IPS DF 19.7 (cell line): ENCODE results near the gene RPUSD3.

Experiments used
- DNase-seq: peaks from one replicate; pipeline ENCODE4 v3.0.0-alpha.2; 2013; ENCODE audit warnings: low read depth, low spot score

RPUSD3 gene

DNA sequence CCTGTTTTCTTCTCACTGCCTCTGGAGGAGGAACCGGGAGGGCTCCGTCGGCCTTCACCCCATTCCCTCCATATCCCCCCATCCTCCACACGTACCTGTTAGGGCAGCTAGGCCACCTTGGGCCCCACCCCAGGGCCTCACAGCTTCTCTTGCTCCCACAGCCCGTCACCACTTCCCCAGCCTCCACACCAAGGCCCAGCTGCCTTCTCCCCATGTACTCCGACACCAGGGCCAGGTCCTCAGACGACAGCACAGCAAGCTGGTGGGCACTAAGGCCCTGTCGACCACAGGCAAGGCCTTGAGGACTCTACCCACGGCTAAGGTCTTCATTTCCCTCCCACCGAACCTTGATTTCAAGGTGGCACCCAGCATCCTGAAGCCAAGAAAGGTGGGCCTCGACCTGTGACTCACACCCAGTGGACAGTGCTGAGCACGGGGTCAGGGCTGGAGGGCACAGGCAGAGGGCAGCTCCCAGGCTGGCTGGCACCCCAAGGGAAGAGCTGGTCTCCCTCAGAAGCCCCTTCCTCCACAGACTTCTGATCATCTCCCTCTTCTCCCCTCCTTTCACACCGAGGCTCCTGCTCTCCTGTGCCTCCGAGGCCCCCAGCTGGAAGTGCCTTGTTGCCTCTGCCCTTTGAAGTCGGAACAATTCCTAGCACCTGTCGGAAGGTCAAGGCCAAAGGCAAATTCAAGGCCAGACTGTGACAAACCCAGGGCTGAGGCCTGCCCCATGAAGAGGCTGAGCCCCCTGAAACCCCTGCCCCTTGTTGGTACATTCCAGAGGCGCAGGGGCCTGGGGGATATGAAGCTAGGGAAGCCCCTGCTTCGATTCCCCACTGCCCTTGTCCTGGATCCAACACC, 9.1 kb downstream of the RPUSD3 start:
- DNase-seq: no peak

- no peak for DNase-seq
Measured at GRCh38 chr3:9833078-9833477, 10.7 kb downstream of the RPUSD3 start.

DNA sequence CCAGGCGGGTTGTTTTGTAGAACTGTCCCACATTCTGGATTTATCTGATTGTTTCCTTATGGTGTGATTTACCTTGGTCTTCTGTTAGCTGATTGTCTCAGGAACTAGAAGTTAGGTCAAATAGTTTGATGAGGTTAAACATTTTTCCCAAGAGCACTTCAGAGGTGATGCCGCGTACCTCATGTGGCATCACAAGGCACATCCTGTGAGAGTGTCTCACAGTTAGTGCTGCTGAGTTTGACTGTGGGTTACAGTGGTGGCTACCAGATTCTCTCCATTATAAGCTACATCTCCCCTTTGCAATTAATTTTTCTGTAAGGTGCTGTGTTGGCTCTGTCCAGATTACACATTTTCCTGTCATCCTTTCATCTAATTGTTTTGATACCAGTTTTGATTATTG, 12.6 kb downstream of the RPUSD3 start:
- DNase-seq: no peak

DNA sequence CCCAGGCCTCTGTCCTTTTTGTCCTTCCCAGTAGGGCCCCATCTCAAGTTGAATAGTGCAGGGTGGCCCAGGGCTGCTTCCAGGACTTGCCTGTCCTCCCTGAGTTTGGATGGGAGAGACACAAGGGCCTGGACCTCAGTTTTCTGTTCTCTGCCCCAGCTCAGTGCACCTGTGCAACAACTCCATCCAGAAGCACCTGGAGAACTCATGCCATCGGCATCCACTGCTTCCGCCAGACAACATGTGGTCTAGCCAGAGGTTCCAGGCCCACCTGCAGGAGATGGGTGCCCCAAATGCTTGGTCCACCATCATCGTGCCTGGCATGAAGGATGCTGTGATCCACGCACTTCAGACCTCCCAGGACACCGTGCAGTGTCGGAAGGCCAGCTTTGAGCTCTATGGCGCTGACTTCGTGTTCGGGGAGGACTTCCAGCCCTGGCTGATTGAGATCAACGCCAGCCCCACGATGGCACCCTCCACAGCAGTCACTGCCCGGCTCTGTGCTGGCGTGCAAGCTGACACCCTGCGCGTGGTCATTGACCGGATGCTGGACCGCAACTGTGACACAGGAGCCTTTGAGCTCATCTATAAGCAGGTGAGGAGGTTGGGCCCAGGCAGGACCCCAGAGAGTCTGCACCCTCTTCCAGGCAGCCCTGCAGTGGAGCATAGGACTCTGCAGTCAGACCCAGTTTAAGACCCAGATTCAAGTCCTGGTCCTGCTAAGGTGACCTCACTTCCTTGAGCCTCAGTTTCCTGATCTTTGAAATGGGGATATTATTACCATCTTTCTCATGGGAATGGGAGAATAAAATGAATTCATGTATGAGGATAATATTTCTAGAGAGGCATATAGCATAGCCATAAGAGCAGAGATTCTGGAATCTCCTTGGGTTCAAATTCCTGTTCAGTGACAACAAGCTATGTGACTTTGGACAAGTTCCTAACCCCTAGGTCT, 14.7 kb downstream of the RPUSD3 start:
- no peak for DNase-seq

DNA sequence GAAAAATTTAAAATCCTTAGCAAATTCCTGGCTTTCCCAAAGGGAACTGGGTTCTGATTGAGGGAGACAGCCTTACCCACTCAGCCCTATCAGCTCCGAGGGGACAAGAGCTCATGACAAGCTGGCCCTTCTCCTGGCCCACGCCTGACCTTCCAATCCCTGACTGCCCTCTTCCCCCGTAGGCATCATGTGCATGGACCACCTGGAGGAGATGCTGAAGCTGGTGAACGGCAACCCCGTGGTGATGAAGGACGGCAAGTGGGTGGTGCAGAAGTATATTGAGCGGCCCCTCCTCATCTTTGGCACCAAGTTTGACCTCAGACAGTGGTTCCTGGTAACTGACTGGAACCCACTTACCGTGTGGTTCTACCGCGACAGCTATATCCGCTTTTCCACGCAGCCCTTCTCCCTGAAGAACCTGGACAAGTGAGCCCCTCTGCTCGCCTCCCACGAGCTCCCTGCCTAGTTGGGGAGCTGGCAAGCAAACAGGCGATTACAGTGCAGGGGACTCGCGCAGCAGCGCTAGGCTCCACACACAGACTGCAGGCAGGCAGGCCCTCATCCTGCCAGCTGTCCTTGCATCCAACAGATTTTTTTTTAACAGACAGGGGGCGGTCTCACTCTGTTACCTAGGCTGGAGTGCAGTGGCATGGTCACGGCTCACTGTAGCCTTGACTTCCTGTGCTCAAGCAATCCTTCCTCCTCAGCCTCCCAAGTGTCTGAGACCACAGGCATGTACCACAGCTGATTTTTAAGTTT, 16.8 kb downstream of the RPUSD3 start:
- no peak for DNase-seq

- no peak for DNase-seq
Measured at GRCh38 chr3:9825451-9826040, 18.3 kb downstream of the RPUSD3 start.

- no peak for DNase-seq
Measured at GRCh38 chr3:9820946-9821345, 22.9 kb downstream of the RPUSD3 start.

DNA sequence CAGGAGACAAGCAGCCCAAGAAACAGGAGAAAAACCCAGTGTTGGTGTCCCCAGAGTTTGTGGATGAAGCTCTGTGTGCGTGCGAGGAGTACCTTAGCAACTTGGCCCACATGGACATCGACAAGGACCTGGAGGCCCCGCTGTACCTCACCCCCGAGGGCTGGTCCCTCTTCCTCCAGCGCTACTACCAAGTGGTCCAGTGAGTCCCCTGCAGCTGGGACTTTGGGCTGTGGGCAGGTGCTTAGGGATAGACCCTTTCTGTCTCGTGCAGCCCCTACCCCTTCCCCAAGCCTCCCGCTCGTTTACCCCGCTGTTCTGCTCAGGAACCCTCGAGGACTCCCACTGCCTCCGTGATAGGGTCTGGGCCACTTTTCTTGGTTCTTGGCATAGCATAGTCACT, 23.3 kb downstream of the RPUSD3 start:
- DNase-seq: no peak

GRCh38 chr3:9818666-9819335, 25.0 kb downstream of the RPUSD3 start:
- no peak for DNase-seq

GRCh38 chr3:9817436-9817835, 26.4 kb downstream of the RPUSD3 start:
- no peak for DNase-seq

GRCh38 chr3:9815986-9816385, 27.8 kb downstream of the RPUSD3 start:
- no peak for DNase-seq

DNA sequence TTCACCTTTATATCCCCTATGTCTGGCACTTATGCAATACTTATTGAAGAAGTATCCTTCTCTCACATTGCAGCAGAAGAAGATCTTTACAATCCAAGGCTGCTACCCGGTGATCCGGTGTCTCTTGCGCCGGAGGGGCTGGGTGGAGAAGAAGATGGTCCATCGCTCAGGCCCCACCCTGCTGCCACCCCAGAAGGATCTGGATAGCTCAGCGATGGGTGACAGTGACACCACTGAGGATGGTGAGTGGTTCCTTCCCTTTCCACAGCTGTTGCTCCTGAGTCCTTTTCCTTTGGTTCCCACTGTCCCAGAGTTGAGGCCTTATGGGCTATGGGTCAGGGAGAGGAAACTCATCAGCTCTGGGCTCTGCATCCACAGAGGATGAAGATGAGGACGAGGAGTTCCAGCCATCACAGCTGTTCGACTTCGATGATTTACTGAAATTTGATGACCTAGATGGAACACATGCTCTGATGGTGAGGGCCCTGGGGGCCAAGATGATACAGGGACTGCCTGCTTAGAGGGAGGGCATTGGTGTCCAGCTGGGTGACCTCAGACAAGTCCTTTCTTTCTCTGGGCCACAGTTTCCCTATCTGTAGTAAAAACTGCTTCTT, 30.8 kb downstream of the RPUSD3 start:
- no peak for DNase-seq

GRCh38 chr3:9810846-9811245, 33.0 kb downstream of the RPUSD3 start:
- DNase-seq: no peak

DNA sequence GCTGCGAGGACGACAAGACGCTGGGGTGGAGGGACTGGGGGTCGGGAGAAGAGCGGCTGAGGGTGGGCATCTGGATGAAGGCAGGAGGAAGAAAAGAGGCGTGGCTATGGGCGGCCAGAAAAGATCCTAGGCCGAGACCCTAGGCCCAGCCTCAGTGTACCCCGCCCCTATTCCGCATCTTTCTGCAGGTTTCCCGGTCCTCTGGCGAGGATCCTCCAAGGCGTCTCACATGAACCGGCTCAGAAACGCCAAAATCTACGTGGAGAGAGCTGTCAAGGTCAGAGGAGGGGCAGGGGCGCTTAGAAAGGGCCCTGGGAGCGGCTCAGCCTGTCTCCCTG, 33.4 kb downstream of the RPUSD3 start:
- no peak for DNase-seq

DNA sequence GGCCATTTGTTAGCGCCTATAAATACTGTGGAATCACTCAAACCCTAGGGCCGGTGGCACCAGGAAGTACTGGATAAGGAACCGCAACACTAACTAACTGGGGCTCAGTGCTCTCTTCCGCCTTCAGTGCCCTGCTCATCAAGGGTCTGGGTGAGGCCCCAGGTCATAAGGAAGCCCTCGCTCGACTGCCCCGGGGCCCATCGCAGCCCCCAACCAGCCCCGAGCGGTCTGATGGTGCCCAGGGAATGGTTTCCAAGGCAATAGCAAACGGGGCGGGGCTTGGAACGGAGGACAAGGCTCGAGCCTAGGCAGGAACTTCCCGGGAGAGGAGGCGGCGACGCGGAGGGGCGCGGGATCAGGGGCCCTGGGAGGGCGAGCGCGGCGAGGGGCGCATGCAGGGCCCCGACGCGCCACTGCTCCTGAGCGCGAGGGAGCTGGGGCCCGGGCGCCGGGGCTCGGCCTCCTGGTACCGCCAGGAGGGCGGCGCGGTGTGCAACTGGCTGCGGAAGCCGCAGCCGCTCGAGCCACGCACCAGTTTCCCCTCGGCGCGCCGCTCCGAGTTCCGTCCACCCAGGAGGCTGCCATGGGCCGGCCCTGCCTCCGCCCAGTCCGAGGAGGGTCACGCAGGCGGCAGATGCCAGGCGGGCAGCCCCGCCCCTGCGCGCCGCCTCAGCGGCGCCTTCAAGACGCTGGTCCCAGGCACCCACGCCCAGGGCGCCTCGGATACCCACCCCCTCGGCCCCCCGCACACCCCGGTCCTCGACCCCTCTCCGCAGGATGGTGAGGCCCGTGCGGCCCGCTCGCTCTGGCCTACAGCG, 34.0 kb downstream of the RPUSD3 start, which contains the start of gene TTLL3:
TSS of gene TTLL3 (plus strand) at position 648 of the 818 bp plus-strand sequence. CDS start 400 bp downstream, outside the sequence.
- no peak for DNase-seq

DNA sequence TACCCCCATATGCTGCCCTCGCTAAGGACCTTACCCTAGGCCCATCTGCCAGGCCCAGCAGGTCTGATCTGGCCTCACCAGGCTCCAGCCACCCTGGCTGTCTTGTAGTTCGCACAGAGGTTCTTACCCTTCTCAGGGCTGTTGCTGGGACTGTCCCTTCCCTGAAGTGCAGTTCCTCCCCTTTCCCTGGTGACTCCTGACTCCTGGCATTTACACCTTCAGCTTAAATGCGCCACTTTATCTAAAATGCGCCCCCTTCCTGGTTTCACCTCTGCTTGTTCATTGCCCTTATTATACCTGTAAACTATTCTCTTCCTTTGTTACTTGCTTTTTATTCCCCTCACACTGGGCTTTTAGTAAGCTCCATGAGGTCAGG, 34.6 kb downstream of the RPUSD3 start:
- no peak for DNase-seq

- DNase-seq: no peak
Measured at GRCh38 chr3:9808345-9809037, 35.3 kb downstream of the RPUSD3 start.

DNA sequence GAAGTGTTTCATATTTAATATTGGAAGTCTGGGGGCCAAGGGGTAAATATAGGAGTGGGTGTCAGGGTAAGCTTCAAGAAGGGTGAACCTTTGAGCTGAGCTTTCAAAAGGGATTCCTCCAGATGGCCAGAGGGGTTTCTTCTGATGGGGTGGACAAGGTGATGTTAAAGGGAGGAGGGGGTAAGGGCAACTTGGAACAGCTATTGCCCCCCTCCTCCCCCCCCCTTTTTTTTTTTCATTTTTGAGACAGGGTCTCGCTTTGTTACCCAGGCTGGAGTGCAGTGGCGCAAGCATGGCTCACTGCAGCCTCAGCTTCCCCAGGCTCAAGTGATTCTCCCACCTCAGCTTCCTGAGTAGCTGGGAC, 35.8 kb downstream of the RPUSD3 start:
- DNase-seq: no peak
